Neuronal stem cell (in vitro differentiated cells): ENCODE data around the gene CELF1.

Experiments
- DNase-seq: peaks from one replicate; pipeline ENCODE4 v3.0.0-alpha.2; 2013; ENCODE audit warnings: low spot score
- H2AFZ ChIP-seq: one replicate; pipeline ENCODE4 v1.6.1; 2013; ENCODE audit warnings: mild to moderate bottlenecking, low read length, inconsistent platforms
- H2AK5ac ChIP-seq: 2 replicates; pipeline ENCODE4 v1.6.1; 2013; ENCODE audit warnings: low read depth, mild to moderate bottlenecking, inconsistent platforms, low read length, moderate library complexity, mixed read lengths
- H2BK120ac ChIP-seq: 2 replicates; pipeline ENCODE4 v1.6.1; 2013; ENCODE audit warnings: low read depth, mild to moderate bottlenecking, inconsistent platforms, low read length, moderate library complexity, mixed read lengths
- H2BK12ac ChIP-seq: one replicate; pipeline ENCODE4 v1.6.1; 2013; ENCODE audit warnings: low read length, inconsistent platforms
- H2BK15ac ChIP-seq: 2 replicates; pipeline ENCODE4 v1.6.1; 2013; ENCODE audit warnings: mild to moderate bottlenecking, low read length, inconsistent platforms, mixed read lengths
- H2BK5ac ChIP-seq: one replicate; pipeline ENCODE4 v1.6.1; 2013; ENCODE audit warnings: inconsistent platforms, mild to moderate bottlenecking, low read length, moderate library complexity
- H3K14ac ChIP-seq: one replicate; pipeline ENCODE4 v1.6.1; 2013; ENCODE audit warnings: low read length, inconsistent platforms
- H3K18ac ChIP-seq: 2 replicates; pipeline ENCODE4 v1.6.1; 2013; ENCODE audit warnings: low read length, inconsistent platforms
- H3K23ac ChIP-seq: 2 replicates; pipeline ENCODE4 v1.6.1; 2013; ENCODE audit warnings: low read depth, mild to moderate bottlenecking, mixed read lengths, low read length, inconsistent platforms; ENCODE audit not compliant: poor library complexity
- H3K27ac ChIP-seq: replicated peaks from 3 replicates; pipeline ENCODE4 v1.5.1; 2013; ENCODE audit warnings: low read length, inconsistent platforms
- H3K27me3 ChIP-seq, 3 experiments: 2 replicates each; pipeline ENCODE4 v1.6.1; 2013; ENCODE audit warnings: low read length in 3 of 3, mild to moderate bottlenecking in 2 of 3, inconsistent platforms in 1 of 3, low read depth in 1 of 3, mixed read lengths in 1 of 3, moderate library complexity in 1 of 3; ENCODE audit not compliant: control insufficient read depth in 3 of 3, insufficient read depth in 3 of 3
- H3K36me3 ChIP-seq, 2 donors: replicated peaks in 1 of 2; 2 replicates each; pipeline ENCODE4 v1.6.1; 2013; ENCODE audit warnings: low read length in 2 of 2; ENCODE audit not compliant: control insufficient read depth in 2 of 2, insufficient read depth in 2 of 2
- H3K4ac ChIP-seq: 2 replicates; pipeline ENCODE4 v1.6.1; 2013; ENCODE audit warnings: inconsistent platforms, mild to moderate bottlenecking, low read length, moderate library complexity
- H3K4me1 ChIP-seq, 2 donors: 1 replicate in 1 of 2; 2 replicates in 1 of 2; pipeline ENCODE4 v1.6.1; 2013; ENCODE audit warnings: low read length in 2 of 2, low read depth in 1 of 2; ENCODE audit not compliant: control insufficient read depth in 2 of 2, insufficient read depth in 1 of 2
- H3K4me2 ChIP-seq: one replicate; pipeline ENCODE4 v1.6.1; 2013; ENCODE audit warnings: mild to moderate bottlenecking, low read length, inconsistent platforms; ENCODE audit not compliant: insufficient read depth, poor library complexity, severe bottlenecking
- H3K4me3 ChIP-seq, 2 donors: 2 replicates each; pipeline ENCODE4 v1.5.1; 2013; ENCODE audit warnings: low read length in 2 of 2, mild to moderate bottlenecking in 2 of 2, inconsistent platforms in 1 of 2, moderate library complexity in 1 of 2
- H3K79me1 ChIP-seq: one replicate; pipeline ENCODE4 v1.6.1; 2013; ENCODE audit warnings: low read depth, mild to moderate bottlenecking, inconsistent platforms, low read length, moderate library complexity
- H3K9ac ChIP-seq: one replicate; pipeline ENCODE4 v1.6.1; 2013; ENCODE audit warnings: mild to moderate bottlenecking, low read depth, low read length, inconsistent platforms; ENCODE audit not compliant: poor library complexity
- H3K9me3 ChIP-seq, 2 donors: replicated peaks in 1 of 2; 2 replicates each; pipeline versions ENCODE3 to v1.6.1; 2013; ENCODE audit warnings: low read length in 2 of 2, mild to moderate bottlenecking in 2 of 2, inconsistent platforms in 1 of 2, low read depth in 1 of 2, mixed read lengths in 1 of 2, moderate library complexity in 1 of 2; ENCODE audit not compliant: control insufficient read depth in 2 of 2, insufficient read depth in 1 of 2
- H4K8ac ChIP-seq: one replicate; pipeline ENCODE4 v1.6.1; 2013; ENCODE audit warnings: low read depth, mild to moderate bottlenecking, inconsistent platforms, low read length, moderate library complexity
- H4K91ac ChIP-seq: one replicate; pipeline ENCODE4 v1.6.1; 2013; ENCODE audit warnings: low read length, low read depth, mild to moderate bottlenecking, inconsistent platforms; ENCODE audit not compliant: poor library complexity
- WGBS, 2 donors: extraction: QIAGEN DNeasy Blood & Tissue Kit; methylation state at CpG; one replicate each; pipeline ENCODE4 v1.1.7; 2013; ENCODE audit warnings: missing lambda C conversion rate in 2 of 2, mixed read lengths in 1 of 2; ENCODE audit not compliant: insufficient read length in 2 of 2, insufficient replicate concordance in 1 of 2; ENCODE audit errors: extremely low coverage in 2 of 2; 5-methylcytosine and 5-hydroxymethylcytosine counted together

Gene CELF1

GRCh38 chr11:47506795-47507562 lies 46.0 kb downstream of the CELF1 start:
- H3K27ac ChIP-seq: no peak overlapping the region
- DNase-seq: no peak
- no peak overlapping the region for H2AFZ ChIP-seq

GRCh38 chr11:47506373-47506772 lies 46.6 kb downstream of the CELF1 start:
- H3K4me2 ChIP-seq: no peak overlapping the region
- peaks cover 0 to 37% of the 10 kb centered on the region in 2 donors for H3K36me3 ChIP-seq
- no peak overlapping the region for H2BK12ac ChIP-seq
- no peak overlapping the region for H2BK15ac ChIP-seq
- WGBS, 2 donors: no CpG with 5 or more reads among the region's 8 CpGs
- peaks cover 10 to 12% of the 10 kb centered on the region in 2 donors for H3K4me1 ChIP-seq
- H3K9ac ChIP-seq: no peak overlapping the region
- no peak for DNase-seq
- no peak overlapping the region for H3K23ac ChIP-seq
- H3K4me3 ChIP-seq: no peak overlapping the region
- no peak overlapping the region for H3K18ac ChIP-seq
- H3K27me3 ChIP-seq: no peaks in the 10 kb centered on the region
- no peak overlapping the region for H2BK120ac ChIP-seq
- H2AK5ac ChIP-seq: no peak overlapping the region
- H3K4ac ChIP-seq: no peak overlapping the region
- no peak overlapping the region for H3K14ac ChIP-seq
- H4K8ac ChIP-seq: no peak overlapping the region
- H3K9me3 ChIP-seq: no peaks in the 10 kb centered on the region
- no peak overlapping the region for H3K27ac ChIP-seq
- H2AFZ ChIP-seq: no peak overlapping the region
- peaks cover 2% of the 10 kb centered on the region for H3K79me1 ChIP-seq
- H4K91ac ChIP-seq: no peak overlapping the region
- H2BK5ac ChIP-seq: no peak overlapping the region

More at GRCh38 chr11:47506795-47507562, 46.0 kb downstream of the CELF1 start:
- no peak overlapping the region for H3K23ac ChIP-seq
- peaks cover 10 to 14% of the 10 kb centered on the region in 2 donors for H3K4me1 ChIP-seq
- no peak overlapping the region for H2BK120ac ChIP-seq
- no CpG with 5 or more reads among the region's 10 CpGs for WGBS, 2 donors
- H3K4me3 ChIP-seq: no peak overlapping the region
- H3K27me3 ChIP-seq: no peaks in the 10 kb centered on the region
- H2BK15ac ChIP-seq: no peak overlapping the region
- no peak overlapping the region for H2AK5ac ChIP-seq
- no peak overlapping the region for H3K4ac ChIP-seq
- no peak overlapping the region for H3K9ac ChIP-seq
- peaks cover 2% of the 10 kb centered on the region for H3K79me1 ChIP-seq
- H4K91ac ChIP-seq: no peak overlapping the region
- H2BK12ac ChIP-seq: no peak overlapping the region
- no peak overlapping the region for H2BK5ac ChIP-seq
- no peaks in the 10 kb centered on the region for H3K9me3 ChIP-seq
- H3K36me3 ChIP-seq: peaks cover 0 to 39% of the 10 kb centered on the region in 2 donors
- no peak overlapping the region for H3K4me2 ChIP-seq
- H3K18ac ChIP-seq: no peak overlapping the region
- H4K8ac ChIP-seq: no peak overlapping the region
- no peak overlapping the region for H3K14ac ChIP-seq

- no peak overlapping the region for H3K23ac ChIP-seq
- no peak overlapping the region for H3K14ac ChIP-seq
- no peak for DNase-seq
- no peak overlapping the region for H2BK12ac ChIP-seq
- WGBS, 2 donors: no CpG with 5 or more reads among the region's 1 CpG
- no peak overlapping the region for H2BK120ac ChIP-seq
- H3K4me3 ChIP-seq: no peak overlapping the region
- no peak overlapping the region for H2BK15ac ChIP-seq
- no peak overlapping the region for H4K91ac ChIP-seq
- H3K18ac ChIP-seq: no peak overlapping the region
- no peak overlapping the region for H3K4ac ChIP-seq
- no peak overlapping the region for H4K8ac ChIP-seq
- H3K4me2 ChIP-seq: no peak overlapping the region
- H3K27ac ChIP-seq: no peak overlapping the region
- no peaks in the 10 kb centered on the region for H3K27me3 ChIP-seq
- no peak overlapping the region for H3K9ac ChIP-seq
- no peaks in the 10 kb centered on the region for H3K9me3 ChIP-seq
- no peak overlapping the region for H2BK5ac ChIP-seq
- H3K36me3 ChIP-seq: peaks cover 0 to 39% of the 10 kb centered on the region in 2 donors
- H3K4me1 ChIP-seq: peaks cover 14% of the 10 kb centered on the region in 2 donors
- no peak overlapping the region for H2AFZ ChIP-seq
- peaks cover 3% of the 10 kb centered on the region for H3K79me1 ChIP-seq
- no peak overlapping the region for H2AK5ac ChIP-seq
These were observed 48.0 kb downstream of the CELF1 start for GRCh38 chr11:47504910-47505309.

- DNase-seq: no peak
- peaks cover 12 to 17% of the 10 kb centered on the region in 2 donors for H3K4me1 ChIP-seq
- H2BK15ac ChIP-seq: no peak overlapping the region
- H3K14ac ChIP-seq: no peak overlapping the region
- no peak overlapping the region for H3K9ac ChIP-seq
- H3K27ac ChIP-seq: no peak overlapping the region
- no peak overlapping the region for H3K4ac ChIP-seq
- H4K8ac ChIP-seq: no peak overlapping the region
- no peak overlapping the region for H3K23ac ChIP-seq
- H4K91ac ChIP-seq: no peak overlapping the region
- H2BK12ac ChIP-seq: no peak overlapping the region
- H2BK120ac ChIP-seq: no peak overlapping the region
- no peak overlapping the region for H3K4me2 ChIP-seq
- H2BK5ac ChIP-seq: no peak overlapping the region
- H3K36me3 ChIP-seq: peaks cover 2 to 54% of the 10 kb centered on the region in 2 donors
- H3K9me3 ChIP-seq: no peaks in the 10 kb centered on the region
- no peaks in the 10 kb centered on the region for H3K27me3 ChIP-seq
- no peak overlapping the region for H3K4me3 ChIP-seq
- H3K79me1 ChIP-seq: peaks cover 4% of the 10 kb centered on the region
- H2AFZ ChIP-seq: no peak overlapping the region
- no peak overlapping the region for H3K18ac ChIP-seq
- no peak overlapping the region for H2AK5ac ChIP-seq
These were observed 49.7 kb downstream of the CELF1 start for GRCh38 chr11:47503227-47503626.
